Activated CD4-positive, alpha-beta T cell treated with anti-CD3 and anti-CD28 coated beads for 4 hours (primary cell): ENCODE measurements around the gene CREB5.
A peak's percentile ranks its signal among the peaks of the same experiment; 100 is the strongest.

Experiments
- DNase-seq, 2 donors: peaks; one replicate each; pipeline ENCODE4 v3.0.0-alpha.2; 2020

The CREB5 gene

GRCh38 chr7:28836716-28837115 is 424.4 kb downstream of the CREB5 start:
- no peak for DNase-seq

- no peak for DNase-seq
Measured at GRCh38 chr7:28837216-28837615, 424.9 kb downstream of the CREB5 start.

GRCh38 chr7:28840592-28840995 is 428.3 kb downstream of the CREB5 start:
- no peak for DNase-seq

GRCh38 chr7:28841766-28842165 is 429.4 kb downstream of the CREB5 start:
- no peak for DNase-seq

- no peak for DNase-seq
Measured at GRCh38 chr7:28842769-28843295, 430.5 kb downstream of the CREB5 start.

- DNase-seq: no peak
Measured at GRCh38 chr7:28845106-28845505, 432.8 kb downstream of the CREB5 start.

GRCh38 chr7:28847176-28847575 is 434.9 kb downstream of the CREB5 start:
- no peak for DNase-seq

- DNase-seq: no peak
Measured at GRCh38 chr7:28847681-28848080, 435.4 kb downstream of the CREB5 start.

GRCh38 chr7:28848906-28849305 is 436.6 kb downstream of the CREB5 start:
- no peak for DNase-seq

GRCh38 chr7:28850699-28851098 is 438.4 kb downstream of the CREB5 start:
- DNase-seq: no peak

- DNase-seq: no peak
Measured at GRCh38 chr7:28853150-28853549, 440.8 kb downstream of the CREB5 start.

- DNase-seq: peak; percentile 14 to 55
Measured at GRCh38 chr7:28853834-28854749, 441.8 kb downstream of the CREB5 start.

GRCh38 chr7:28854750-28855074 is 442.4 kb downstream of the CREB5 start:
- DNase-seq: no peak

- no peak for DNase-seq
Measured at GRCh38 chr7:28855538-28856217, 443.4 kb downstream of the CREB5 start.

- DNase-seq: no peak
Measured at GRCh38 chr7:28856656-28857055, 444.3 kb downstream of the CREB5 start.

GRCh38 chr7:28858206-28858605 is 445.9 kb downstream of the CREB5 start:
- DNase-seq: no peak

GRCh38 chr7:28858895-28859294 is 446.6 kb downstream of the CREB5 start:
- no peak for DNase-seq

- DNase-seq: no peak
Measured at GRCh38 chr7:28861825-28862224, 449.5 kb downstream of the CREB5 start.

GRCh38 chr7:28862595-28863272 is 450.4 kb downstream of the CREB5 start:
- no peak for DNase-seq

GRCh38 chr7:28865601-28866144 is 453.4 kb downstream of the CREB5 start:
- DNase-seq: no peak

GRCh38 chr7:28868712-28869111 is 456.4 kb downstream of the CREB5 start:
- no peak for DNase-seq

- no peak for DNase-seq
Measured at GRCh38 chr7:28871077-28871476, 458.8 kb downstream of the CREB5 start.

GRCh38 chr7:28871631-28872030 is 459.3 kb downstream of the CREB5 start:
- DNase-seq: no peak
